ENCODE data around the gene E2F6.

The E2F6 gene

DNA sequence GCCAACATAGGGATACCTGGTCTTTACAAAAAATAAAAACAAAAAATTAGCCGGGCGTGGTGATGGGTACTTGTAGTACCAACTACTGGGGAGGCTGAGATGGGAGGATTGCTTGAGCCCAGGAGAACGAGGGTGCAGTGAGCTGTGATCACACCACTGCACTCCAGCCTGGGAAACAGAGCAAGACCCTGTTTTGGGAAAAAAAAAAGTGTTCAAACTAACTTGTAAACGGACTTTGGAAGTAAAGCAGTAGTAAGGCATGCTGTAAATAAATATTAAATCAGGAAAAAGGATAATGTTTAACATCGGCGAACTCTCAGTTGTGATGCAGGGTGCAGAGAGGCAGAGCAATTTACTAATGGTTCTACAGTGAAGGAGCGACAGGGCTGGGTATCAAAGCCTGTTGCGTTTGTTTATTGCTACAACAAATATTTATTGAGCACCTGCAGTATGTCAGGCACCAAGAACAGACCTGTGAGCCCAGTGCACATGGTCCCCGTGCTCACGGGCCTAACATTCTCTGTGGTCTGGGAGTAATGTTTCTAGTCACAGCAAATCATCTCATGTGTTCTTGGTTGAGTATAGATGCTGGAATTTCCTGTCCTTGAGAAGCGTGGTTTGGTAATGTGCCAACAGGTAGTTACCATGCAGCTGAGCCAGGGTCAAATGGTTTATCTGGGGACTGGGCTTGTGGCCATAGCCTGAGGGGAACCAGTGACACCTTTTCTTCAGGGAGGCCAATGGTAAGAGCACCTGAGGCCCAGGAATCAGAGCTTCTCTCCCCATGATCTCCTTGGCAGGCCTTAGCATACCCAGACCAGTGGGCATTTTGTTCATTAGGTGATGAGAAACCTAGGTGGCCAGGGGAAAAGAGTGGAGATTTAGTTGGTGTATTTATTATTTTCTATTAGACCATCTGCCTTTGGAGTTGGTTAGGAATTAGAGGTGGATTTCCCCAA lies 40.0 kb upstream of the E2F6 start:
- H3K9me3 ChIP-seq (ENCODE audit: control insufficient read depth, low read length), result no peaks in the 10 kb centered on the region
- DNase-seq, result no peak
- H3K27ac ChIP-seq (ENCODE audit: insufficient read depth, low read length, poor library complexity, severe bottlenecking), result no peak overlapping the region
- no peaks in the 10 kb centered on the region for H3K4me1 ChIP-seq (ENCODE audit: control insufficient read depth, insufficient read depth, low read length, poor library complexity, severe bottlenecking)
- H3K36me3 ChIP-seq (ENCODE audit: control insufficient read depth, insufficient read depth, low read length), result no peaks in the 10 kb centered on the region
- H3K4me3 ChIP-seq (ENCODE audit: insufficient read depth, low read depth, low read length, poor library complexity, severe bottlenecking), result no peak overlapping the region
- no peaks in the 10 kb centered on the region for H3K27me3 ChIP-seq (replicated peaks; ENCODE audit: control insufficient read depth, insufficient read depth, low read length, poor library complexity, severe bottlenecking)

- H3K36me3 ChIP-seq (ENCODE audit: control insufficient read depth, insufficient read depth, low read length), result no peaks in the 10 kb centered on the region
- DNase-seq, result no peak
- no peaks in the 10 kb centered on the region for H3K9me3 ChIP-seq (ENCODE audit: control insufficient read depth, low read length)
- H3K27ac ChIP-seq (ENCODE audit: insufficient read depth, low read length, poor library complexity, severe bottlenecking), result no peak overlapping the region
- no peak overlapping the region for H3K4me3 ChIP-seq (ENCODE audit: insufficient read depth, low read depth, low read length, poor library complexity, severe bottlenecking)
- H3K4me1 ChIP-seq (ENCODE audit: control insufficient read depth, insufficient read depth, low read length, poor library complexity, severe bottlenecking), result no peaks in the 10 kb centered on the region
- no peaks in the 10 kb centered on the region for H3K27me3 ChIP-seq (replicated peaks; ENCODE audit: control insufficient read depth, insufficient read depth, low read length, poor library complexity, severe bottlenecking)
Measured at GRCh38 chr2:11503354-11503927, 37.5 kb upstream of the E2F6 start.

- no peak overlapping the region for H3K4me3 ChIP-seq (ENCODE audit: insufficient read depth, low read depth, low read length, poor library complexity, severe bottlenecking)
- H3K27me3 ChIP-seq (replicated peaks; ENCODE audit: control insufficient read depth, insufficient read depth, low read length, poor library complexity, severe bottlenecking), result no peaks in the 10 kb centered on the region
- no peaks in the 10 kb centered on the region for H3K4me1 ChIP-seq (ENCODE audit: control insufficient read depth, insufficient read depth, low read length, poor library complexity, severe bottlenecking)
- no peaks in the 10 kb centered on the region for H3K36me3 ChIP-seq (ENCODE audit: control insufficient read depth, insufficient read depth, low read length)
- H3K27ac ChIP-seq (ENCODE audit: insufficient read depth, low read length, poor library complexity, severe bottlenecking), result no peak overlapping the region
- no peaks in the 10 kb centered on the region for H3K9me3 ChIP-seq (ENCODE audit: control insufficient read depth, low read length)
- DNase-seq, result no peak
Measured at GRCh38 chr2:11502740-11503292, 36.9 kb upstream of the E2F6 start.

DNA sequence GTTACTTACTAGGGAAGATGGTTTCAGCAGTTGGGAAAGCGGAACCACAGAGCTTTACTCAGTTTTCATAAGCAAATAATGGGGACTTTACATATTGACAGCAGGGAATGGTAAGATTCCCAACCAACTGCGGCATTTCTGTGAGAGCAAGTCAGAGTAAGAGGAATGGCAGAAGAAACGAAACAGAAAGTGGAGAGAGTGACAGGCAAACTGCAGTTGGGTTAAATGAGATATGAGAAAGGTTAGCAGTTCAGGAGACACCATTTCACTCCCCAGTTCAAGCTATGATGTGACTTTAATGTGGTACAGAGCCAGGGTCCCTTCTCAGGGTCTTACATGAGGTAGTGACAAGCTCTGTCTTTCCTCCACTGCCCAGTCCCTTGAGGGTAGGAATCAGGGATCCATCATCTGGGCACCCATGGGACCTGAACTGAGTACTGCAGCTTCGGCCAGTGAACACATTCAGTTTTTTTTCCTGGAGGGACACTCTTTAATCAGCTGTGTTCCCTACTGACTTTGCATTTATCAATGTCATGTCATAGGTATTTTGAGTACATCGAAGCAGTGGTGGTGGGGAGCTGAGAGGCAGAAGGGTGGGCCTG lies 34.8 kb upstream of the E2F6 start:
- no peaks in the 10 kb centered on the region for H3K4me1 ChIP-seq (ENCODE audit: control insufficient read depth, insufficient read depth, low read length, poor library complexity, severe bottlenecking)
- H3K27me3 ChIP-seq (replicated peaks; ENCODE audit: control insufficient read depth, insufficient read depth, low read length, poor library complexity, severe bottlenecking), result no peaks in the 10 kb centered on the region
- H3K4me3 ChIP-seq (ENCODE audit: insufficient read depth, low read depth, low read length, poor library complexity, severe bottlenecking), result no peak overlapping the region
- no peak for DNase-seq
- no peaks in the 10 kb centered on the region for H3K9me3 ChIP-seq (ENCODE audit: control insufficient read depth, low read length)
- H3K27ac ChIP-seq (ENCODE audit: insufficient read depth, low read length, poor library complexity, severe bottlenecking), result no peak overlapping the region
- no peaks in the 10 kb centered on the region for H3K36me3 ChIP-seq (ENCODE audit: control insufficient read depth, insufficient read depth, low read length)

DNA sequence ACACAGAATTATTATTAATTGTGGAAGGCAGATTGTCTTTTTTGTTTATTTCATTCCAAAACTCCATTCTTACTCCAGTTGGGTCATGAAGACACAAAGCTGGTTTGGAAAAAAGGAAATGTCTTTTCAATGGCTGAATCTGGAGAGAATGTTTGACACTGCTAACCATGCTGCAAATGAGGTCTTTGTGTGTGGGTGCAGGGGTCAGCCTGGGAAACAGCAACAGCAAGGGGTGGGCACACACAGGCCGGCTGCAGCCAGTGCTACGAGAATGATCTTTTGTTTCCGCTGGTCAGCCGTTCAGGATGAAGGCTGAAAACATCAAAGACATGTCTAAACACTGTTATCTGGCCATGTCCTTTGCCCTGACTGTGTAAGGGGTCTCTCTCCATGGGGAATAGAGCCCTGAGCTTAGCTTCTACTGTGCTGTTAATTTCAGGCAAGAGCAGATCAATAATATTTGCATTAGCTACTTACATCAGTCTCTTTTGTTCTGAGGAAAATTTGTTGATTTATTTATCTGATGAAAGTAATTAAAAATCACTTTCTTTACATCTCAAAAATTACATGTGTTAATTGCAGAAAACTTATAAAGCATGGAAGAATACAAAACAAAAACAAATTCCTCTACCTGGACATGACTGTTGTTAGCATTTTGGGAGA lies 33.3 kb upstream of the E2F6 start:
- Histone ChIP-seq H3K9me3 (ENCODE audit: control insufficient read depth, low read length) (no peaks in the 10 kb centered on the region), H3K4me1 (ENCODE audit: control insufficient read depth, insufficient read depth, low read length, poor library complexity, severe bottlenecking) (no peaks in the 10 kb centered on the region), H3K4me3 (ENCODE audit: insufficient read depth, low read depth, low read length, poor library complexity, severe bottlenecking) (no peak overlapping the region), H3K27me3 (replicated peaks; ENCODE audit: control insufficient read depth, insufficient read depth, low read length, poor library complexity, severe bottlenecking) (no peaks in the 10 kb centered on the region), H3K27ac (ENCODE audit: insufficient read depth, low read length, poor library complexity, severe bottlenecking) (no peak overlapping the region), H3K36me3 (ENCODE audit: control insufficient read depth, insufficient read depth, low read length) (no peaks in the 10 kb centered on the region)
- DNase-seq, result no peak

DNA sequence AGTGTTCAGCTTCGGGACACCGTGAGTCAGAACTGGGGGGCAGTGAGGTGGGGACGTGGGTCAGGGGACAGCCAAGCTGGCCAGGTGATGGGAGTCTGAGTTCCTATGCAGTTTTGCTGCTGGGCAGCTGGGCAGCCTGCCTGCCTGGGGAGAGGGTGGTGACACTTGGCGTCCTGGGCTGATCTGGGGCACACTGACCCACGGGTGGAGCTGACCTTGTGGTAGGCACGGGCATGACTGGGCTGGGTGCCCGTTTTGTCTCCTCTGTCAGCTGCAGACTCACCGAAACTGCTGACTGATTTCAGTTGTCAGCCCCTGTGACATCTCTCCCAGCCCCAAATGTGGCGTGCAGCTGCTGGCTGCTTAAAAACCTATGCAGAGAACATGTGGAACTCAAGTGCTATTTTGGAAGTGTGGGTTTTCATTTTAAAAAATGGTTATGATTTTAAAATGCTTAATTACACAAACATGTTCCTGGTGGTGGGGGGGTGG lies 32.6 kb upstream of the E2F6 start:
- H3K4me1 ChIP-seq (ENCODE audit: control insufficient read depth, insufficient read depth, low read length, poor library complexity, severe bottlenecking), result no peaks in the 10 kb centered on the region
- H3K4me3 ChIP-seq (ENCODE audit: insufficient read depth, low read depth, low read length, poor library complexity, severe bottlenecking), result no peak overlapping the region
- H3K27me3 ChIP-seq (replicated peaks; ENCODE audit: control insufficient read depth, insufficient read depth, low read length, poor library complexity, severe bottlenecking), result no peaks in the 10 kb centered on the region
- no peak for DNase-seq
- H3K27ac ChIP-seq (ENCODE audit: insufficient read depth, low read length, poor library complexity, severe bottlenecking), result no peak overlapping the region
- no peaks in the 10 kb centered on the region for H3K36me3 ChIP-seq (ENCODE audit: control insufficient read depth, insufficient read depth, low read length)
- H3K9me3 ChIP-seq (ENCODE audit: control insufficient read depth, low read length), result no peaks in the 10 kb centered on the region

DNA sequence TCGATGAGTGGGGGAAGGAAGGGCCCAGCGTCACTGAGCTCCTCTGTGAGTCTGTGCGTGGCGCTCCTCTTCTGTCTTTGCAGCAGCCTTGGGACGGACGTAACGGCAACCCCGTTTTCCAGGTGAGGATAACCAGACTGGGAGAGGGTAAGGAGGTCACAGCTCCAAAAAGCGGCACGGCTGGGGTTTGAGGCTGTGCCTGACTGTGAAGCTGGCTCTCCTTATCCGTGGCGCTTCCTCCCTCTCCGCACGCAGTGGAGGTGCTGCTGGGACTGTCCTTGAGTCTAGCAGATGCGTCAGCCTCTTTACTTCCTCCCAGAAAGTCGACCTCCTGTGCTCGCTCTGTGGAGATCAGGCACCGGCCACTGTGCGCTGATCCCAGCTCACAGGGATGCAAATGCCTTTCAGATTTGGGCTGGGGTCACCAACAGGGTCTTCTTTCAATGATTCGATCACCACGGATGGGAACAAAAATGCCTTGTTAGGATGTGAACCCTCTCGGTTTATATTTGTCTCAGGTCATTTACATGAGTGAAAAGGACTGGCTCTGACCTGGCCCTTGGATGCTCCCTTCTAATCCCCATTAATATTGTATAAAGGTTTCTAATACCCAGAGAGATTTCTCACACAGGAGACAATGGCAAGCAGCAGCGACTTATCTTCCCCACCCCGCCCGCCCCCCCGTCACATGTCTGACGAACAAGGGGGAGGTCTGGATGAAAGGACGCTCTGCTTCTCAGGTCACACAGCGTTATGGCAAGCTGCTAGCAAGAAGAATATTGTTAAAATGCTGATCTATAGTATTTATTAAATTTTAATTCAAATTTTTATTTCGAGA lies 30.1 kb upstream of the E2F6 start:
- Histone ChIP-seq H3K4me1 (ENCODE audit: control insufficient read depth, insufficient read depth, low read length, poor library complexity, severe bottlenecking) (no peaks in the 10 kb centered on the region), H3K36me3 (ENCODE audit: control insufficient read depth, insufficient read depth, low read length) (no peaks in the 10 kb centered on the region), H3K4me3 (ENCODE audit: insufficient read depth, low read depth, low read length, poor library complexity, severe bottlenecking) (no peak overlapping the region), H3K27ac (ENCODE audit: insufficient read depth, low read length, poor library complexity, severe bottlenecking) (no peak overlapping the region), H3K9me3 (ENCODE audit: control insufficient read depth, low read length) (no peaks in the 10 kb centered on the region), H3K27me3 (replicated peaks; ENCODE audit: control insufficient read depth, insufficient read depth, low read length, poor library complexity, severe bottlenecking) (no peaks in the 10 kb centered on the region)
- DNase-seq, result no peak

GRCh38 chr2:11494310-11494709 lies 28.3 kb upstream of the E2F6 start:
- DNase-seq, result no peak
- Histone ChIP-seq H3K36me3 (ENCODE audit: control insufficient read depth, insufficient read depth, low read length) (no peaks in the 10 kb centered on the region), H3K4me3 (ENCODE audit: insufficient read depth, low read depth, low read length, poor library complexity, severe bottlenecking) (no peak overlapping the region), H3K27ac (ENCODE audit: insufficient read depth, low read length, poor library complexity, severe bottlenecking) (no peak overlapping the region), H3K4me1 (ENCODE audit: control insufficient read depth, insufficient read depth, low read length, poor library complexity, severe bottlenecking) (no peaks in the 10 kb centered on the region), H3K9me3 (ENCODE audit: control insufficient read depth, low read length) (no peaks in the 10 kb centered on the region), H3K27me3 (replicated peaks; ENCODE audit: control insufficient read depth, insufficient read depth, low read length, poor library complexity, severe bottlenecking) (no peaks in the 10 kb centered on the region)

DNA sequence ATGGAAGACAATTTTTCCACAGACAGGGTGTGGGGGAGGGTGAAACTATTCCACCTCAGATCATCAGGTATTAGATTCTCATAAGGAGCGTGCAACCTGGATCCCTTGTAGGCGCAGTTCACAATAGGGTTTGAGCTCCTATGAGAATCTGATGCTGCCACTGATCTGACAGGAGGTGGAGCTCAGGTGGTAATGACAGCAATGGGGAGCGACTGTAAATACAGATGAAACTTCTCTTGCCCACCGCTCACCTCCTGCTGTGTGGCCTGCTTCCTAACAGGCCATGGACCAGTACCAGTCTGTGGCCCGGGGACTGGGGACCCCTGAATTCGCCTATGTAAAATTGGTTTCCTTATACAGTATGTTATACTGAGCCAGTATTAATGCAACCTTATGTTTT lies 27.3 kb upstream of the E2F6 start:
- H3K4me1 ChIP-seq (ENCODE audit: control insufficient read depth, insufficient read depth, low read length, poor library complexity, severe bottlenecking), result no peaks in the 10 kb centered on the region
- H3K27me3 ChIP-seq (replicated peaks; ENCODE audit: control insufficient read depth, insufficient read depth, low read length, poor library complexity, severe bottlenecking), result no peaks in the 10 kb centered on the region
- no peaks in the 10 kb centered on the region for H3K9me3 ChIP-seq (ENCODE audit: control insufficient read depth, low read length)
- H3K36me3 ChIP-seq (ENCODE audit: control insufficient read depth, insufficient read depth, low read length), result no peaks in the 10 kb centered on the region
- H3K27ac ChIP-seq (ENCODE audit: insufficient read depth, low read length, poor library complexity, severe bottlenecking), result no peak overlapping the region
- DNase-seq, result no peak
- H3K4me3 ChIP-seq (ENCODE audit: insufficient read depth, low read depth, low read length, poor library complexity, severe bottlenecking), result no peak overlapping the region
